ENCODE measurements around the gene SLC35B2.

SLC35B2 gene, protein sequence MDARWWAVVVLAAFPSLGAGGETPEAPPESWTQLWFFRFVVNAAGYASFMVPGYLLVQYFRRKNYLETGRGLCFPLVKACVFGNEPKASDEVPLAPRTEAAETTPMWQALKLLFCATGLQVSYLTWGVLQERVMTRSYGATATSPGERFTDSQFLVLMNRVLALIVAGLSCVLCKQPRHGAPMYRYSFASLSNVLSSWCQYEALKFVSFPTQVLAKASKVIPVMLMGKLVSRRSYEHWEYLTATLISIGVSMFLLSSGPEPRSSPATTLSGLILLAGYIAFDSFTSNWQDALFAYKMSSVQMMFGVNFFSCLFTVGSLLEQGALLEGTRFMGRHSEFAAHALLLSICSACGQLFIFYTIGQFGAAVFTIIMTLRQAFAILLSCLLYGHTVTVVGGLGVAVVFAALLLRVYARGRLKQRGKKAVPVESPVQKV

DNA sequence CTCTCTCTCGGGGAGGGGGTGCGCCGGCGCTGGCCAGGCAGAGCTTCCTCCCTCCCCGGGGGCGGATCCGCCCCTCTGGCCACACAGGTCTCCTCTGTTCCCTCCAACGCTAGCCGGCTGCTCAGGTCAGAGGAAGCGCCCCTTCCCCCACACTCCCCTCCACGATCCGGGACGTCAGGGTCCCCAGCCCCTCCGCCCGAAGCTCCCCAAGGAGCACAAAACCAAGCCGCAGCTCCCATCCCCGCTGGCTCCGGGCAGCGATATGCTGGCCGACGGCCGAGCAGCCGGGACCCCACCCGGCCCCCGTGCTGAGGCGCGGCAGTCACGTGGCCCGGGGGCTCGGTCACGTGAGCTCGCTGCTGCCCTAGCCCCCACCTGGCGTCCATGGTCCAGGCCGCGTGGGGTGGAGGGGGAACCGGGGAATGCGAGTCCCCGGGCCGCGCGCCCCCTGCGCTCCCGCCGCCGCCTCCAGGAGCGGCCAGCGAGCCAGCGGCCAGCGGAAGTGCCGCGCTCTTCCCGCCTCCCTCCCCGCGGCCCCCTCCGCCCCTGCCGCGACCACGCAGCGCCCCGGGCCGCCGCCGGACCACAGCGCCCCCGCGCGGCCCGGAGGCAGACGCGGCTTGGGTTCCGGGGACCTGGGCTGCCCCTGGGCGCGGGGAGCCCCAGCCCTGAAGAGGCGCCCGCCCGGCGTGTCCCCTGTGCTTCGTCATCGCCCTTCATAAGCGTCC lies at the start of gene SLC35B2:
TSS of gene SLC35B2 (minus strand) at position 504 of the 728 bp plus-strand sequence. CDS start at position 386, 118 bp downstream.
- DNase-seq: no peak

DNA sequence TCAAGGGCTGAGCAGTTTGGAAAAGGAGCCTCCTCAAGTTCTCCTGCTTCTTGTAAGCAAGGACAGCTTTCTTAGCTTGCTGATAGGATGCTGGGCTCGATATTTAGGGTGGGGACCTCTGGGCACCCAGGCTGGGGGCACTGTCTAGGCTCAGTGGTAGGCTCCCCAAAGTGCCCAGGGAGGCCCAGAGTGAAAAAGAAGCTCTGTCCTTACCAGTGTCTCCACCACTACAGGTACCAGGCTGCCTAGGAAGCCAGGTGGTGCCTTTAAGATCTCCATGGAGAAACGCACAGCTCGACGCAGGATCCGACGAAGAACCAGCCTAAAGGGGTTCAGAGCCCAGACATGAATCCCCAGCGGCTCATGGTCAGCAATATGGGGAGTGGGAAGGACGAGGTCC lies 49.4 kb upstream of the SLC35B2 start:
- DNase-seq: no peak

DNA sequence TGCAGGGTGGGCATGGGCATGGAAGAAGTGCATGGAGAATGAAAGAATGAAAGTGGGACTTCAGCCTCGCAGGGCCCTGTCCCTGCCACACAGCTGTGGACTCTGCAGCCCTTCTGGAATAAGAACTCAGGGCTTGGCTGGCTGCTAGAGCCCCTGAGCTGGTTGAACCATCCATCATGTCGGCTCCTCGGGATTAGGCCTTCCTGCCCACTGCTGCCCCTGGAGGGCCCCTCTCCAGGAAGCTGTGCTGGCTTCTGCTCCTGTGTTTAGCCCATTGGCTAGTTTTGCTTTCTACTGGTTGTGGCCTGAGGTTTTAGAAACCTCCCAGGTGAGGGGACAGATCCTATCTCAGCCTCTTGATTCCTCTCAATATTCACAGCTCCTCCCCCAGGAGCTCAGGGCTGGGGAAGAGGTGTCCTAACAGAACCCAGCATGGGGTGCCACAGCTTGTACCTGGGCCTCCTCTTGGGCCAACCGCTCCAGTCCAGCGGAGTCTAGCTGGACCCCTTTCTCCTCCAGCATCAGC lies 47.9 kb upstream of the SLC35B2 start:
- DNase-seq: no peak

DNA sequence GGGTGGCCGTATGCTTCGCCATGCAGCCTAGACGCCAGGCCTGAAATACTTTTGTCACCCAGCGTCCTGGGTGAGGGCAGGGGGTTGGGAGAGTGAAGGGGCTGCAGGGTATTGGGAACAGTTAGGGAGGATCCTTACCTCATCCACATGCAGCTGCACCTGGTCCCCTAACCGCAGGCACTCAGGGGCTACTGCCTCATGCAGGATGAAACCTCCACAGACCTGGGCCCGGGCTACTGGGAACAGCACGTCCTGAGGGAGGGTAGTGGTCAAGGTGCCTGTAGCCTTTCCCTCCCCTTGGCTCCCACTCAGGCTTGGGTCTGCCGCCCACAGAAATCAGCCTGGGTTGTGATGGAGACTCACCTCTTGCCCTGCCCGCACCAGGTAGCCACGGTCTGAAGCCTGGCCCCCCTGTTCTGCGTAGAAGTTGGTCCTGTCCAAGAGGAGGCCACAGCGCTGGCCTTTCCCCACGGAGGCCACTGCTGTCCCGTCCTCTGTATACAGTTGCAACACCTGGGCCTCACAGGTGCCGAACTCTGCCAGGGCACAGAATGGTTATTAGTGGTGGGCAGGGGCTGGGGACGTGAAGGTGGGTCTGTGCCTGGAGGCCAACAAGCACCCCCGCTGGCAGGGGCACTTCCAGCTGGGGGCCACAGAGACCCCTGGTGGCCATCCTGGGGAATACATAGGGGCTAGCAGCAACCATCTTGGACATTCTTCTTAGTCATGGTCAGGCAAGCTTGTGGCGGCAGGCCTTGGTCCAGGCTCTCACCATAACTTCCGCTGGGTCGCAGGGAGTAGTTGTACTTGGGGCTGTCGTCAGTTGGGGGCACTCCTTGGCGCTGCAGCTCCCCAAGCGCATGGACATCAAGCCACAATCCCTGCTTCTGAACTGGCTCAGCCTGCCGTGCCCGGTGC lies 47.2 kb upstream of the SLC35B2 start:
- no peak for DNase-seq

DNA sequence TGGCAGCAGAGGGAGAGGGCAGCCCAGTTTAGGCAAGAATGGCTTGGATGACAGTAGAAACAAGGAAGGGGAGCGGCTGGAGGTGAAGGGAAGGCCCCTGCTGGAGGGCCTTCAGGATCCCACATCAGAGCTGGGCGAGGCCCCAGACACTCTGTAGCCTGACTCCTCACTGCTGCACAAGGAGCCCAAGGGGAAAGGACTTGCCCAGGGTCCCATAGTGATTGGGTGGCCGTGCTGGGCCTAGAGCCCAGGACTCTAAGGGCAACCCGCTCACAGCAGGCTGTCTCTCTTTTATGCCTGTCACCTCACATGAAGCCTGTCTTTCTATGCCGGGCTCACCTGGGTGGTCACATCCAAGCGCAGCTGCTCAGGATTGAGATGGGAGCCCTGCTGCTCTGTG lies 46.5 kb upstream of the SLC35B2 start:
- DNase-seq: no peak

DNA sequence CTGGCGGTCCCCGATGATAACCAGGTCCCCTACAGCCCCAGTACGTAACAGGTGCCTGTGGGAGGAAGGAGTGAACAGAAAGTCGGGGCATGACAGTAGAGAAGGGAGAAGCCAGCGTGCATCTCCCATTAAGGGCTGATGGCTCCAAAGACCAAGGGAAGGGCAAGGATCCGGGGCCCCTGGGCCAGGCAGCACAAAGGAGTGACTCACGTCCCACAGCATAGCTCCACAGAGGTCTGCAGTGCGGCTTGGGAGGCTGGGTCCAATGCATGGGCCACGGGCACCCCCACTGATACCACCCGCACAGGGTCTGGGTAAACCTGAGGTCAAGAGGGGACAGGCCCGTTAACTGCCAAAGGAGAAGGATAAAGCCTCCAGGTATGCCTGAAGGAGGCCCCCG lies 45.5 kb upstream of the SLC35B2 start:
- no peak for DNase-seq

DNA sequence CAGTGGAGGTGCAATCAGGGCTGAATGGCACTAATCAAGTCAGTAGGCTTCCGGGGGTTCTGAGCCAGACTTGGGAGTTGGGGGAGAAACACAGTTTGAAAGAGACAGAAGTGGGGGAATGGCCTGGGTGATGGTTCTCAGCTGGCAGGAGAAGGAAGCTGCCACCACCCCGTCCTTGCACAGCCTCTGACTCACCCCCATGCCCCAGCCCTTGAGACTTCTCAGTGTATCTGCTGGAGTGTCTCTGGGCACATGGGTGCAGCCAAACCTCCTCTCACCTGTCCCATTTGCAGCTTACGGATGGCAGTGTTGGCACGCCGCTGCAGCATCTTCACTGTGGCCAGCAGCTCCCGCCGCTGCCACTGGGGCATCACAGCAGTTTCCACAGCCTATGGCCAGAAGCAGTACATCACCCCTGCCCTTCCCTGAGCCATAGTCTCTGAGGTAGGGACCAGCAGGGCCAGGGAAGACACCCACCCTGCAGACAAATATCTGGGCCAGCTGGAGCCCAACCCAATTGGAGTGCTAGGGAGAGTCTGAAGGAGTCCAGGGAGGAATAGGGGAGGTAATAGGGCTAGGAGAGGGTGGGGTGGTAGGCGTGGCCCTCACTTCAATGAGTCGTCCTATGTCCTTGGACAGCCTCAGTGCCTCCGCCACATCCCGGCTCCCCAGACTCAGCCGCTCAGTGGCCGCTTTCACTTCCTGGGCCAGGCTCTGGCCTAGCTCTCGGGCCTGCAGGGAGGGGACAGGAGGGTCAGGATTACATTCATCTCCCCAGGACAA lies 44.6 kb upstream of the SLC35B2 start:
- DNase-seq: no peak

DNA sequence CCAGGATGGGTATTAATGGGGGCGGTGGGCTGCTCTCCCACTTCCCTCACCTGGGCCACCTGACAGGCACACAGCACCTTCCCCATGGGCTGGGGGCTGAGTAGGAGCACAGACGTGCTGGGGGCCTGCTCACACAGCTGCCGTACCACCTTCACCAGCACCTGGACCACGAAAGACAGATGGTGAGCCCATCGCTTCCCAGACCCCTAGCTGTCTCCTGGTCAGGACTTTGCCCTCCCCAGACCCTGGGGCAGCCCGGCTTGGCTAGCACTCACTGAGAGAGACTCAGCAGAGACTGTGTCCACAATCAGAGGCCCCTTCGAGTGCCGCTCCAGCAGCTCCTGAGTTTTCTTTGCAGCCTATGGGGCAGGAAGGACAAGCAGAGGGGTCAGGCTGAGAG lies 43.8 kb upstream of the SLC35B2 start:
- no peak for DNase-seq

DNA sequence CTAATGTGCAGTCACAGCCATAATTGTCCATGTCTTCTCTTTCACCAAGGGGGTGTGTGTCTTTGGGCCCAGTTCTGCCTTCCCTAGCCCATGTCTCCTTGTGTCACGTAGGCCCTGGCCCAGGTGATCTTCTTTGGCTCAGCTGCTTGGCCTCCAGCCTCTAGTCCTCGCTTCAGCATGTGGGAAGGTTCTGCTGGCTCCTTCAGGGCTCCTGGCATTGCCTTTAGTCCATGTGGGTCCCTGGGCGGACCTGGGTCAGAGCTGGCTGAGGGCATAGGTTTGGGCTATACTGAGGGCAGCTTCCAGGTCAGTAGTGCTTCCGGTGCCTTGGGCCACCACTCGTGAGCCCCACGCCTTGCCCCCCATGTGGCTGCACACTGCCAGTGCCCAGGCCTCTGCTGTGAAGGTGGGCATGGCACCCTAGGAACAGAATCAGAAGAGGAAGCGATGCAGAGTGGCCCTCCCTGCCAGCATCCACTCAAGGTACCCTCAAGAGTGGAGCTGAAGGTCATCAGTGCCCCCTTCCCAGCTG lies 43.0 kb upstream of the SLC35B2 start:
- no peak for DNase-seq

DNA sequence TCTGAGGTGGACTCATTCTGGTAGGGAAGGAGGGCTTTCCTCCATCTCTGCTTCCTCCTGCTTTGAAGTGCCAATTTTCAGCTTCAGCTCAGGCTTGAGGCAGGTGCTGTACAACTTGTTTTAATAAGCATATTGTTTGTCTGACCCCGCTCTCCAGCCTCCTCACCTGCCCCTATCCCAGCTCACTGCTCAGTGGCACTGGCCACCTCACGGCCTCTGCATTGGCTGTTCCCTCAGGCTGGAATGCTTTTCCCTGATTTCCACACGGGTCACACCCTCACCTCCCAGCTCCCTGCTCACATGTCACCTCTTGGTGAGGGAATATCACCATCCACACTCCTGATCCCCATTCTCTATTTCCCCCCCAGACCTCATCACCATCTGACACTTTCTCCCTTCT lies 41.5 kb upstream of the SLC35B2 start:
- no peak for DNase-seq

DNA sequence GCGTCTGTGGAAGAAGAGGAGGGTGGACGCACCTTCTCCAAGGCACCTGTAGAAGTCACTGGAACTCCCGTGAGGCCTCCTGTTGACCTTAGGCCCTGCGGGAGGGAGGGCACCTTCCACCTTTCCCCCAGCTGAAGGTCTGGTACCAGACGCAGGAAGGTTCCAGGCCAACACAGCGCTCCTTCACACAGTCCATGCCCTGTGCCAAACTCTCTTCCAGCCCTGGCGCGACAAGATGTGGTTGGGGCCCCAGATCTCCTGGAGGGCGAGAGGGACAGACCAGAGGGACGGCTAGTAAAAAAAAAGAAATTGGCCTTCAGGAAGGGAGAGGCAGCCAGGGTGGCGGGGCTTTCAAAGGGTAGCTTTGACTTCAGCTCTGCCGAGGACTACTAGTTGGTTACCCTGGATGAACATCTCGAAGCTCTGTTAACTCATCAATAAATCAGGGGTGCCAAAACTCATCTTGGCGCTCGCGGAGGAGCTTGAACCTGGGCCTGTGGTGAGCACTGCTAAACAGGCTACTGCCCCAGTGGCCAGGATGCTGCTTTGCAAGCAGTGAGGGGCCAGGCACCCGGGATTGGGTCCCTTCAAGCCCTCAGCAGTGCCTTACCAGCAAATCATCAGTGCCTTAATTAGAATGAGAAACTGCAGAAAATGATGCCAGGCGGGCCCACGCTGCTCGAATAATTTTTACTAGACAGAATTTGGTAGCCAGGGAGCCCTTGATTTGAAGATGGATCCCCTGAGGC lies 40.9 kb upstream of the SLC35B2 start:
- DNase-seq: no peak

DNA sequence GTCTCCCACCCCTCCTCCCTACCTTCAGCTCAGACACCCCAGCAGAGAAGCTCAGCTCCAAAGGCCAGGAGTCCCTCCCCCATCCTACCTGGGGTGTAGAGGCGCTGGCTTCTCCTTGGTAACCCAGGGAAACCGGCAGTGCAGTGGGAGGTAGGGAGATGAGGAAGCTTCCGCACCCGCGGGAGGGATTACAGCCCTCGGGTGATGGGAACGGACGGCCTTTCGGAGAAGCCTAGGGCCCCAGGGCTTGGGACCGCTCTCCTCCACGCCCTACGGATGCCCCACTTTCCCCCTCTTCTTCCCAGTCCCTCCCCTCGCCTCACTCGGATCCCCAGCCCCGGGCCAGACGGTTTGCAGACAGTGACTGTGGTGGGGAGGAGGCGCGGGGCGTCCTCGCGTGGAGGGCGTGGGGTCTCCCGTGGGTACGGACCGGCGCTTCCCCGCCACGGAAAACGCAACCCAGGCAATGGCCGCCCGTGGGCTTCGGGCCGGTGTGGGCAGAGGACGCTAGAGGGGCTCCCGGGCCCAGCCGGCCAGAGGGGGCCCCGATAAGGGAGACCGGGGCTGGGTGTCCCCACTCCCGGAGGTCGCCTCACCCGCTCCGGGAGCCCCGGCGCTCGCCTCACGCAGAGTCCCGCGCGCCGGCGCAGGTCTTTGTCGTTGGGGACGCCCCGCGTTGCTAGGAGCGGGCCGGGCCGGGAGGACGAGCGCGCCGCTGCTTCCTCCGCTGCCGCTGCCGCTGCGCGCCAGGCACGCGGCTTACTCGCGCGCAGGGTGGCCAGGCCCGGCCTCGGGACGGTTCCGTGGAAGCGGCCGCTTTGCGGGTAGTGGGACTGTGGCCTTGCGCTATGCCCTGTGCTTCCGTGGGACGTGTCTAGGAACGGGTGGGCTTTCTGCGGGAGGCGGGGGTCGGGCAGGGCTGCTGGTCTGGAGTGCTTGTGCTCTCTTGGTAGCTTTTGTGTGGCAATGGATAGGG lies 40.0 kb upstream of the SLC35B2 start:
- no peak for DNase-seq

DNA sequence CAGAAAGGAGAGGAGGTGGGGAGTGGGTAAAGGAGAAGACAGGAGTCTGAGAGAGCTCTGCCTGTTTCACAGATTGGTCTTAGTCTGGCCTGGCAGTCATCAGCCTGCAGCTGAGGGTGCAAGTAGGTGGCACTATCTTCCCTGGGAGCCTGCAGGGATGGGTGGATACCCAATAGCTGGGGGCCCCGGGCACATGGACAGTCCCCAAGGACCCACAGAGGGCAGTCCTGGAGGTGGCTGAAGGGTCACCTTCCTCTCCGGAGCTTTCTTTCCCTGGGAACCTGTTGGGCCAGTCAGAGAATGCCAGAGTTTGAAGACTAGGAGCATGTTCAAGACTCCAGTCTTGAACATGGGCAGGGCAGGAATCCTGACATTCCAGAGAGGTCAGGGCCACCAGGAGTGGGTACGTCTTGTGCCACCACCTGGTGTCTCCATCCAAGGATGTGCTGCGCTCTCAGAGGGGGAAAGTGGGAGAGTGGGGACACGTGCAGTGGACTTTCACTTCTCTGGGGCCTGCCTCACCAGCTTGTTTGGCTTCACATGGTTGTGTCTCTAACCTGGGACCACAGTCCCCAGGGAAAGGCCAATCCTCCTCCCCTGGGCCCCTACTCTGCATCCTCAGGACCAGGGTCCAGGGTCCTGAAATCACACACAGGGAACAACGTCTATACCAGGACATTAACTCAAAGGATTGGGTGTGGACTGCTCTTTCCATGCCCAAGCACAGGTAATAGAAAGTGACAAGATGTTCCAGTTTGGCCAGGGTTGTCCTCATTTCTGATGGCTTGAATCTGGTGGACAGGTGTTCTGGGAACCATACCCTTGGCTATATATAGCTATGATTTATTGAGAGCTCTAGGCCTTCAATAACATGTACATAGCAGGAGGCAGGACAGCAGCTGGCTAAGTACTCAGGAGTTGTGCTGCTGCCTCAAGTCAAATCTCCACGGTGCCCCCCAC lies 37.8 kb upstream of the SLC35B2 start:
- DNase-seq: no peak

DNA sequence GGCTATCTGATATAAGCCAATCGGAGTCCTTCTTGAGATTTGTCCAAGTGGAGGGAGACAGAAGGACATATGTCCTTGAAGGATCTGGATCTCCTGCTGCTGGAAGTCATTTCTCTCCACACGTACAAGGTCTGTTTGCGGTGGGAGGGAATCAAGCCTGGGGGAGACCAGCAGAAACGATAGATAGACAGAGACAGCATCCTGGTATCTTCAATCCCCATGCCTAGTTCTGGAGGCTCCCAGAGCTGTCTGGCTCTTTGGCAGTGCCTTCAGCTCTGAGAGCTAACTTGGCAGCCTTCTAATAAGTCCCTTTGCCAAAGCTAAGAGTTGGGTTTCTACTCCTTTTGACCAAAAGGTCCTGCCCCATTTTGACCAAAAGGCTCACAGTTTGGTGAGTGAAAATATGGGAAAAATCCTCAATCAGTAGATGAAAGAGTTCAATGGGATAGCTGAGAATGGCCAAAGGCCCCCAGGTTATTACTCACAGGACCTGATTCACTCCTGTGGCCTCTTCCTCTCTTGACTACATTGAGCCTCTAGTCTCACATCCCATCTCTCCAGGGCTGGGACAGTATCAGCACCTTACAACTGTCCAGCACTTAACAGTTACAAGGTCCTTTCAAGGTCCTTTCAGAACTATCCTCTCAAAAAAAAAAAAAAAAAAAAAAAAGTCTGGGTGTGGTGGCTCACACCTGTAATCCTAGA lies 35.5 kb upstream of the SLC35B2 start:
- DNase-seq: no peak

DNA sequence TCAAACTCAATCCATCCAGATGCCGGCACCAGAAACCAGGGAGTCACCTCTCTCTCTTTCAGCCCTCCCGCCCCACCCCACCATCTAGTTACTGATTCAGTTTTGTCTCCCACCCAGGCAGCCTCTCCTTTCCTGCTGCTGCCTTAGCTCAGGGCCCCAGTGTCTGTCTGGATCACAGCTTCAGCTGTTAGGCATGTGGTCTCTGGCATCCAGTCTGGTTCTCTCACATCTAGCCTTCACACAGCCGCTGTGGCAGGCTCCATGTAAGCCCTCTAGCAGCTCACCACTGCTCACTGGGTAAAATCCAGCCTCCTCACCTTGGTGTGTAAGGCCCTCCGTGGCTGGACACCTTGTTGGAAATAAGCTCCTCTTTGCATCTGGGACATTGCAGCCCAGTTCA lies 34.5 kb upstream of the SLC35B2 start:
- DNase-seq: no peak

DNA sequence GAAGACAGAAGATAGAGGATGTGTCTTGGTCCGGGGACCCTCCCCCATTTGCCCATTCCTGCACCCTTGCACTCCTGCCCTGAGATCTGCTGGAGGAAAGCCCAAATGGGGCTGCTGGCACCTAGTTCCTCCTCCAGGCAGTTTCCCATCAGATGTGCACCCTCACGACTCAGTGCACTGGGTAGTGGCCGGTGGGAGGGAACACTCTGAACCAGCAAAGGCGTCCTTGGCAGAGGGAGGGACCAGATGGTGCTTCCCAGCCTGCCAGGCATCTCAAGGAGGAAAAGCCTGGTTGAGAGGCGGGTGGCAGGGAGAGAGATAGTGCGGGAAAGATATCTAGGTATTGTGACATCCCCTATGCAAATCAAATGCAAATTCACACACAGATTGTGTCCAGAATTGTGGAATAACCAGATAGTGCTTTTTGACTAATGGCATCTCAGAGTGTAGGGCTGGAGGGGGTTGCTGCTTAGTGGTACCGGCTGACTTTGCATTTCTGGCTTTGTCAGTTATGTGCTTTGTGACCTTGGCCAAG lies 32.5 kb upstream of the SLC35B2 start:
- DNase-seq: no peak

DNA sequence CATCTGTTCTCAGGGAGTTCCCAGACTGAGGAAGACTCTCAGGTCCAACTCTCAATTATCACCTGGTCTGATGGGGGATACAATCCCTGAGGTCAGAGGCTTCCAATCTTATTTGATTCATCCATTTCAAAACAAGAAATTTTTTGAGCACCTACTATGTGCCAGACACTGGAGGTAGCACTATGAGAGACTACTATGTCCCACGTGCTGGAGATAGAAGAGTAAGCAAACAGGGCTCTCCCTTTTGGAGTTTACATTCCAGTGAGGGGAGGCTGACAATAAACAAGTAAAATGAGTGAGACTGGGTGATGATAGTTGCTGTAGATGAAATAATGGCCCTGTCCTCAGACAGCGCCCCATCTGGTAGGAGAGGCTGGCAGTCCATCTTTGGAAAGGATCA lies 29.4 kb upstream of the SLC35B2 start:
- DNase-seq: no peak

DNA sequence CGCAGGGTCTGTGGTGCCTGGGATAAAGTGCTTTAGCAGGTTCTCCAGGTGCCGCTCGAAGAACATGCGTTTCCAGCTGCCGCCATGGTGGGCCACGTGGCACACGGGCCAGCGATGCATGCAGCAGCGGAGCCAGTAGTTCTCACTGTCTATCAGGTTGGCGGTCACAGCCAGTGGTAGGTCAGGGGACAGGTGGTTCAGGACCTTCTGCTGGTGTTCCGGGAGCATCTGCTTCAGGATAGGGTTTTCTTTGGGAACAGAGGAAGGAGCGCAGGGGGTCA lies 28.9 kb upstream of the SLC35B2 start:
- no peak for DNase-seq

Data from NCI-H1417 treated with DMSO at 0.1 percent for 48 hours (cell line).